Keratinocyte (primary cell): ENCODE results near the gene ESRRG. TPM values are rescaled to one million over a fixed set of nuclear protein-coding genes. Genes with fewer than 3 reads are reported as not detected.

Source experiments
- DNase-seq: peaks from one replicate; pipeline ENCODE4 v3.0.0-alpha.2; 2011; ENCODE audit warnings: low read depth, missing footprints, low spot score
- FAIRE-seq: peaks from 2 replicates; lab custom pipeline; 2011; peaks lifted over from hg19 to GRCh38; lab: Jason Lieb, UNC
- H2AFZ ChIP-seq: 2 replicates; pipeline ENCODE4 v1.6.0; 2012; ENCODE audit warnings: low read length, control low read depth, inconsistent platforms; ENCODE audit not compliant: control insufficient read depth
- H3K27ac ChIP-seq: 2 replicates; pipeline ENCODE4 v1.5.1; 2011; ENCODE audit warnings: low read length; ENCODE audit not compliant: control insufficient read depth, insufficient read depth
- H3K27me3 ChIP-seq: 3 replicates; pipeline ENCODE4 v1.6.0; 2011; ENCODE audit warnings: low read length; ENCODE audit not compliant: control insufficient read depth, insufficient read depth; ENCODE audit errors: extremely low read depth
- H3K36me3 ChIP-seq, 2 experiments: 2 replicates in 1 of 2; 3 replicates in 1 of 2; pipeline ENCODE4 v1.5.1; 2011; ENCODE audit warnings: low read length in 2 of 2, mild to moderate bottlenecking in 1 of 2; ENCODE audit not compliant: control insufficient read depth in 2 of 2, insufficient read depth in 2 of 2; ENCODE audit errors: extremely low read depth in 1 of 2
- H3K4me1 ChIP-seq: 3 replicates; pipeline ENCODE4 v1.5.1; 2011; ENCODE audit warnings: low read length; ENCODE audit not compliant: control insufficient read depth, insufficient read depth; ENCODE audit errors: extremely low read depth
- H3K4me2 ChIP-seq: 3 replicates; pipeline ENCODE4 v1.6.0; 2011; ENCODE audit warnings: low read depth, low read length; ENCODE audit not compliant: control insufficient read depth, insufficient read depth; ENCODE audit errors: extremely low read depth
- H3K4me3 ChIP-seq, 3 experiments: fragments of 200-600 bp in 1 of 3; sonication (generic) in 1 of 3; 2 replicates in 2 of 3; 3 replicates in 1 of 3; pipeline ENCODE4 v1.5.1; 2011 to 2016; ENCODE audit warnings: low read length in 3 of 3, mild to moderate bottlenecking in 3 of 3, control low read depth in 2 of 3, inconsistent platforms in 1 of 3, low read depth in 1 of 3, mixed read lengths in 1 of 3, mixed run types in 1 of 3, moderate library complexity in 1 of 3; ENCODE audit not compliant: control insufficient read depth in 2 of 3, insufficient read depth in 2 of 3; ENCODE audit errors: extremely low read depth in 1 of 3
- H3K79me2 ChIP-seq: 2 replicates; pipeline ENCODE4 v1.6.0; 2012; ENCODE audit warnings: low read length; ENCODE audit not compliant: control insufficient read depth, insufficient read depth
- H3K9ac ChIP-seq: 3 replicates; pipeline ENCODE4 v1.6.0; 2011; ENCODE audit warnings: low read length; ENCODE audit not compliant: control insufficient read depth, insufficient read depth; ENCODE audit errors: extremely low read depth
- H3K9me1 ChIP-seq: 3 replicates; pipeline ENCODE4 v1.6.0; 2011; ENCODE audit warnings: low read length; ENCODE audit not compliant: control insufficient read depth, insufficient read depth; ENCODE audit errors: extremely low read depth
- H3K9me3 ChIP-seq: 2 replicates; pipeline ENCODE4 v1.5.1; 2012; ENCODE audit warnings: low read depth, low read length; ENCODE audit not compliant: control insufficient read depth
- H4K20me1 ChIP-seq: 3 replicates; pipeline ENCODE4 v1.6.0; 2011; ENCODE audit warnings: low read length; ENCODE audit not compliant: control insufficient read depth, insufficient read depth; ENCODE audit errors: extremely low read depth
- CTCF ChIP-seq, 3 experiments: IDR thresholded peaks in 1 of 3; conservative IDR thresholded peaks in 1 of 3; optimal IDR thresholded peaks in 1 of 3; 2 replicates in 2 of 3; 3 replicates in 1 of 3; pipeline versions ENCODE3 to v1.5.1; 2011; ENCODE audit warnings: low read length in 3 of 3, mild to moderate bottlenecking in 3 of 3, moderate library complexity in 2 of 3, control low read depth in 1 of 3, inconsistent platforms in 1 of 3; ENCODE audit not compliant: insufficient read depth in 2 of 3; ENCODE audit errors: extremely low read depth in 1 of 3
- EZH2 ChIP-seq: IDR thresholded peaks from one replicate; pipeline ENCODE4 v1.6.1; 2012; ENCODE audit warnings: inconsistent platforms, mild to moderate bottlenecking, low read length, moderate library complexity
- dilution Hi-C: fragments of 300-500 bp; cut with MboI; formaldehyde crosslinking; loops from one replicate; pipeline ENCODE4 v1.7.0; 2020; ENCODE audit warnings: low sequenced_read_pairs; ENCODE audit not compliant: extremely low pct_ligation_motif_present
- polyA plus RNA-seq, 5 experiments: library from polyadenylated mRNA; depleted of rRNA in 3 of 5; stranded (reverse) in 3 of 5; stranded (forward) in 1 of 5; unstranded in 1 of 5; fragments of >200 nt; gene quantifications; 1 replicate in 1 of 5; 2 replicates in 3 of 5; 3 replicates in 1 of 5; pipeline versions ENCODE4 v1.2.1 to v1.2.3, GENCODE V29; 2011 to 2012; ENCODE audit warnings: missing spikeins in 2 of 5, low read depth in 1 of 5, low replicate concordance in 1 of 5

Gene ESRRG
- polyA plus RNA-seq, 1 donor (not counting 4 experiments of a cell fraction or from before 2014, with no cell fraction given), result 0.08 TPM

GRCh38 chr1:216483672-216484401 lies 239.4 kb downstream of the ESRRG start:
- Histone ChIP-seq H3K79me2 (no peaks in the 10 kb centered on the region), H3K4me1 (no peaks in the 10 kb centered on the region), H3K4me2 (no peak overlapping the region), H3K9me1 (no peaks in the 10 kb centered on the region), H3K9ac (no peak overlapping the region), H4K20me1 (no peaks in the 10 kb centered on the region), H3K4me3 (no peak overlapping the region), H3K9me3 (no peaks in the 10 kb centered on the region), H3K36me3 (no peaks in the 10 kb centered on the region), H3K27me3 (no peaks in the 10 kb centered on the region), H2AFZ (no peak overlapping the region), H3K27ac (no peak overlapping the region)
- no peak for FAIRE-seq
- no peak for TF ChIP-seq EZH2
- TF ChIP-seq CTCF (optimal IDR thresholded peaks at IDR 0.05 in 1 of 3, IDR thresholded peaks at IDR 0.05 in 1 of 3, conservative IDR thresholded peaks at IDR 0.05 in 1 of 3; ENCODE audit: extremely low read depth in 1 of 3, insufficient read depth in 2 of 3, low read length in 3 of 3), result no peak
- no peak for DNase-seq
- dilution Hi-C loops, result no loop called here

GRCh38 chr1:216482620-216483019 lies 240.6 kb downstream of the ESRRG start:
- Histone ChIP-seq H2AFZ (no peak overlapping the region), H3K9me1 (no peaks in the 10 kb centered on the region), H3K4me3 (no peak overlapping the region), H3K4me2 (no peak overlapping the region), H3K36me3 (no peaks in the 10 kb centered on the region), H3K9me3 (no peaks in the 10 kb centered on the region), H3K27ac (no peak overlapping the region), H3K79me2 (no peaks in the 10 kb centered on the region), H3K4me1 (no peaks in the 10 kb centered on the region), H3K9ac (no peak overlapping the region), H4K20me1 (no peaks in the 10 kb centered on the region), H3K27me3 (no peaks in the 10 kb centered on the region)
- dilution Hi-C loops, result no loop called here
- DNase-seq, result no peak
- no peak for FAIRE-seq
- no peak for TF ChIP-seq EZH2
- no peak for TF ChIP-seq CTCF (optimal IDR thresholded peaks at IDR 0.05 in 1 of 3, IDR thresholded peaks at IDR 0.05 in 1 of 3, conservative IDR thresholded peaks at IDR 0.05 in 1 of 3; ENCODE audit: extremely low read depth in 1 of 3, insufficient read depth in 2 of 3, low read length in 3 of 3)
